GM19239 (cell line): ENCODE results near the gene LHX5.

Experiments used
- DNase-seq: peaks from one replicate; pipeline ENCODE4 v3.0.0; 2011; ENCODE audit warnings: low spot score; ENCODE audit not compliant: insufficient read length
- FAIRE-seq: peaks from 2 replicates; lab custom pipeline; 2011; peaks lifted over from hg19 to GRCh38; lab: Jason Lieb, UNC

Gene LHX5

GRCh38 chr12:113466454-113467141, 5.1 kb downstream of the LHX5 start:
- no peak for DNase-seq
- no peak for FAIRE-seq

DNA sequence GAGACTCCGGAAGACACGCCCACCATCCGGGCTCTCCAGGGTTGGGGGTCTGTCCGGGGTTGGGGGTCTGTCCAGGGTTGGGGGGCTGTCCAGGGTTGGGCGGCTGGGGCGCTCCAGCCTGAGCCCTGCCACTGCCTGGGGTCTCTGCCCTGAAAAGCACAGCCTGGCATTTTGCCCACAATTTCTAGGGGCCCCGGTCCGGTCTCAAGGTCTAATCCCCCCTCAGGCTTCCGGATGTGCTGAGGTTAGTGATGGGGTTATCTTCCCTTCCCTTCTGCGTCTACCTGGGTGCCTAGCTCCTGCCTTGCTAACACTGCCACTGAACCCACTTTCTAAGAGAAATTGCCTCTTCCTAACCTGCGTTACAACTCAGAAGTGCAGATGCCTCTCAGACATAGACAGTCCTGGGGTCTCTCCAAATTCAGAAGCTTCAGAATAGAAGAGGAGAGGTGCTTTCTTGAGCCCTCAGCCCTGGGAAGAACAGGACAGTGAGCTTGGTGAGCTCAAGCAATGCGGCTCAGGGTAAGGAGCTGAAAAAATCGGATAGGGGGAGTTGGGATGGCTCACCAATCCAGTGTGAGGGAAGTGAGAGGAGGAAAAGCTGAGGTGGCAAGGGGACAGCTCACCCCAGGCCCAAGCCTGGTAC, 5.7 kb downstream of the LHX5 start:
- FAIRE-seq (no peak), DNase-seq (no peak)

DNA sequence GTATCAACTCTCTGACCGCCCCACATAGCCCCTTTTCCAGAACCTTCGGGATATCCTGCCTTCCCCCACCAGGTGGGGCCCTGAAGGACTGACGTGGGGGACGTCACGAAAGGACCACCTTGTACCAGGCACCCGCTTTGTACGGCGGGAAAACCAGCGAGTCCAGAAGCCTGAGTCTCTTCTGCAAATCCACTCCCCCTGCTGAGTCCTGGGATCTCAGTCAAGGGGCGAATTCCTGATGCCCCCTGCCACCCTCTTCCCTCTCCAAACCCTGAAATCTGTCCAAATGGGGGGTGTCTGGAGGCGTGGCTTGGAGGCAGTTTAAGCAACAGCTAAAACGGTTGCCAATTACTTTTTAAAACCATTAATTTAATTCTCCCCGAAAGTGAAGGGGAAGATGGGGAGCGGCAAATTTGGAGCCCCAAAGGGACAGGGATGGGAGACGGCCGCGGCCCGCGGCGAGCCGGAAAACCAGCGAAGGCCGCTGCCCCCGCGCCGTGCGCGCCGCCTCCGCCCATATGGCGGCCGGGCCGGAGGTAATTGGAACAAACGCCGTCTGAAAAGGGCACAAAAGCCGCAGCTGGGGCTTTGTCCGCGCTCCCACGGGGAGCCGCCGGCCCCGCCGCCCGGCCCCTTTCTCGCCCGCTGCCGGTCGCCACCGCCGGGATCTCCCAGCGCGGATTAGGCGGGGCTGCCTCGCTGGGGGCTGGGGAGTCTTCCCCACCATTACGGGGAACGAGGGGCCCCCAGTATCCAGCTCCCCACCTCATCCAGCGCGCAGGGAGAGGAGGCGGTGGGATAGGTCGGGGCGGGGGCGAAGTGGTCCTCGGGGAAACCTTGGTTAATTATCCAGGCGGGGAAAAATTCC, 6.6 kb downstream of the LHX5 start:
- DNase-seq (no peak), FAIRE-seq (no peak)

- DNase-seq (no peak), FAIRE-seq (no peak)
These were observed 7.3 kb downstream of the LHX5 start for GRCh38 chr12:113464452-113464775.

DNA sequence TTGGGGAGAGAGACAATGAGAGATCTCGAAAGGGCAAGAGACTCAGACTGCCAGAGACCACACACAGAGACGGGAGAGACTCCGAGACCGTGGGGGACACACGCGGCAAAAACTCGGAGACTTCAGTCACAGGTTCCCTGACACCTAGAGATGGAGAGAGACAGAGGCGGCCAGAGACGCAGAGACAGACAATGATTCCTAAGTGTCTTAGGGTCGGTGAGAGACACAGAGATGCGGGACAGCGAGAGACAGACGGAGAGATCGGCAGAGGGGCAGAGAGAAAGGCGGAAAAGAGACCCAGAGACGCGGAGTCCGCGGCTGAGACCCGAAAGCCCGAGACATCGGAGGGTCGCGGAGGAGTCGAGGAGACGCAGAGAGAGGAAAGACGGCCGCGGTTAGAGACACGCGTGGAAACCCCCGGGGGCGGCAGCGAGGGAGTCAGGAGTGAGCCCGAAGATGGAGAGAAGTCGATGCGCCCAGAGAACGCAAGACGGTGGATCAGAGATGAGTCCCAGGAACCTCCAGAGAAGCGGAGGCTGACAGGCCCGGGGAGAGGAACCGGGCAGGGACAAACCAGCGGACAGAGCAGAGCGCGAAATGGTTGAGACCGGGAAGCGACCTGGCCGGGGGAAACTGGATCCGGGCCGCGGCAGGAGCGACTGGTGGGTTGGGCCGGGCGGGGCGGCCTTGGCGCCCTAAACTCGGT, 7.8 kb downstream of the LHX5 start:
- FAIRE-seq = no peak
- no peak for DNase-seq

GRCh38 chr12:113462998-113463745, 8.5 kb downstream of the LHX5 start:
- FAIRE-seq = no peak
- DNase-seq = no peak

DNA sequence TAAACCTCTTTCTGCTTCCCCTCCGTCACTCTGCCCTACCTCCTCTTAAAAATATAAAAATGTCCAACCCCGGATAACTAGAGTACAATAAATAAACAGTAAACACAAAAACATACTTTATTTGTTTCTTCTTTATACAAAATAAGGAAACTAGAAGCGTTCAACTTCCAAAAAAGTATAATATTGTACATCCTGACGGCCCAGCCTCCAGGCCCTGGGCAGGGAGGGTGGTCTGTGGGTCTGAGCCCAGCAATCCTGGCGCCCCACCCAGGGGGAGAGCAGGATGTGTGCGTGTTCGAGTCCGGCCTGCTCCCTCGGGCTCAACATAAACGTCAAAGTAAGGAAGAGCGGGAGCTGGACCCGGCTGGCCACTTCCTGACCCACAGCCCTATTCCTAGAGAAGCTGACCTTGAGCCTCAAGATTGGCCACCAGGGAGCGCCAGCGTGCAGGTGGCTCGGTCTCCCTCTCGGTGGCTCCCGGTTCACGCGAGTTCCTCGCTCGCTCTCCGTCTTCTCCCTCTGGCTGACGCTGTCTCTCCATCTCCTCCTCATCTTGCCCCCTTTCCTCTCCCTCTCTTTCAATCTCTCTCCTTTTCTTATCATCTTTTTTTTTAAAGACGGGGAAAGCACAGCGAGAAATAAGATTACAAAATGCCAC, 9.4 kb downstream of the LHX5 start:
- FAIRE-seq (peak; percentile 66), DNase-seq (peak; percentile 72)

DNA sequence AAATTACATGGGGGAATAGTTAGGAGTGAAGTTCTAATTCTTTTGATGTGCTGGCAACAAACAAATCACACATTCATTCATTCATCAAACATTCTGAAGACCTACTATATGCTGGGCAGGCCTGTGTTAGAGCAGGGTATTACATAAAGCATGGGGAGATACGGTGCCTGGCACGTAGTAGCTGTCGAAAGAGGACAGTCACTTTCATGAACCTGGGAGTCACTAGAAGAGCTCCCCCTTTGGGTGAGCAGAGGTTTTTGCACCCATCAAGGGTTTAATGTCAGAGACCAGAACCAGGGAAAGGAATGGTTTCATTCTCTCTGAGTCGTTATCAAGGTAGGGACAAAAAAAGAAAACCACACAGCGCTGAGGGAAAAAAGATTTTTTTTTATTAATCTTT, 10.0 kb downstream of the LHX5 start:
- FAIRE-seq (no peak), DNase-seq (no peak)

GRCh38 chr12:113459981-113460380, 11.7 kb downstream of the LHX5 start:
- no peak for FAIRE-seq
- no peak for DNase-seq

- DNase-seq = no peak
- no peak for FAIRE-seq
These were observed 14.0 kb downstream of the LHX5 start for GRCh38 chr12:113457710-113458109.

- no peak for FAIRE-seq
- DNase-seq = no peak
These were observed 14.5 kb downstream of the LHX5 start for GRCh38 chr12:113457185-113457584.

- DNase-seq = no peak
These were observed 14.9 kb downstream of the LHX5 start for GRCh38 chr12:113456761-113457160.

DNA sequence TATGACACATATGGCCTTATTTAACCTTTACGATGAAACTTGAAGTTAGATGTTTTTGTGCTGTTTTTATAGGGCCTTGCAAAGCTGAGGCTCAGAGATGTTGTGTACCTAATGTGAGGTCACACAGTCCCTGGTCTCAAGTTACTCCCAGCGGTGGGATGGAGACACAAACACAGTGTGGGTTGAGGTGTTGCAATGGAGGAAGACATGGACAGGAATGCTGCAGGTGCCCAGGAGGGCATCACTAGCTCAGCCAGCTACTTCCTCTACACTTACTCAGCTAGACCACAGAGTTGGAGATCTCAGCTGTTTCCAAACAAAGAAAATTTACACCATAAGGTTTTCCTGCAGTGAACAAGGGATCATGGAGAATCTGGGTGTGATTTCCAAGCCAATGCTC, 15.5 kb downstream of the LHX5 start:
- FAIRE-seq (no peak), DNase-seq (no peak)

More at GRCh38 chr12:113456761-113457160, 14.9 kb downstream of the LHX5 start:
- FAIRE-seq = no peak

GRCh38 chr12:113453330-113453729, 18.3 kb downstream of the LHX5 start:
- DNase-seq = no peak
- FAIRE-seq = no peak

GRCh38 chr12:113452458-113452857, 19.2 kb downstream of the LHX5 start:
- DNase-seq (no peak), FAIRE-seq (no peak)

DNA sequence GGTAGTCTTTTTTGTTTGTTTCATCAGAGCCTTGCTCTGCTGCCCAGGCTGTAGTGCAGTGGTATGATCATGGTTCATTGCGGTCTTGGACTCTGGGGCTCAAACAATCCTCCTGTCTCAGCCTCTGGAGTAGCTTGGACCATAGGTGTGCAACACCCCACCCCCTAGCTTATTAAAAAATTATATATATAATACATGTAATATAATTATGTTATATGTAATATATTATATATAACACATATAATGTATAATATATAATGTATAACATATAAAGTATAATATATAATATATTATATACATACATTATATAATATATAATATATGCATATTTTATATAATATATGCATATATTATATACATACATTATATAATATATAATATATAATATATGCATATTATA, 21.8 kb downstream of the LHX5 start:
- FAIRE-seq (no peak), DNase-seq (no peak)

GRCh38 chr12:113449299-113449698, 22.4 kb downstream of the LHX5 start:
- FAIRE-seq (no peak), DNase-seq (no peak)

DNA sequence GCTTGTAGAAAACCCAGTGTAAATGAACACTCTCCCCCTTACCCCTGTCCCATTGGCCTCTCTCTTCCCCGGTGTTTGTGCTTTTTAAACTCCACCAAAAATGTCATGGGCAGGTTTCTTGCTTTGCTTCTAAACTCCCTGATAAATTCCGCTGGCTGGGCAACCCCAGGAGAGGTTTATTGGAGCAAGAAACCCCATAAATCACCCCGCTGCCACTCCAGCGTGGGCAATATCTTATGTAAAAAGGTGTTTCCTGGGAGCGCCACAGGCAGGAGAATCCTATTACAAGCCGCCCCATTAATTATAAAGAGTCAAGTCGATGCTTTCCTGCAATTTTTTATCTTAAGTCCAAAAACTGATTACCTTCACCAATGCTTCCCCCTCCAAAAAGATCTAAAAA, 22.8 kb downstream of the LHX5 start:
- no peak for FAIRE-seq
- DNase-seq = no peak

DNA sequence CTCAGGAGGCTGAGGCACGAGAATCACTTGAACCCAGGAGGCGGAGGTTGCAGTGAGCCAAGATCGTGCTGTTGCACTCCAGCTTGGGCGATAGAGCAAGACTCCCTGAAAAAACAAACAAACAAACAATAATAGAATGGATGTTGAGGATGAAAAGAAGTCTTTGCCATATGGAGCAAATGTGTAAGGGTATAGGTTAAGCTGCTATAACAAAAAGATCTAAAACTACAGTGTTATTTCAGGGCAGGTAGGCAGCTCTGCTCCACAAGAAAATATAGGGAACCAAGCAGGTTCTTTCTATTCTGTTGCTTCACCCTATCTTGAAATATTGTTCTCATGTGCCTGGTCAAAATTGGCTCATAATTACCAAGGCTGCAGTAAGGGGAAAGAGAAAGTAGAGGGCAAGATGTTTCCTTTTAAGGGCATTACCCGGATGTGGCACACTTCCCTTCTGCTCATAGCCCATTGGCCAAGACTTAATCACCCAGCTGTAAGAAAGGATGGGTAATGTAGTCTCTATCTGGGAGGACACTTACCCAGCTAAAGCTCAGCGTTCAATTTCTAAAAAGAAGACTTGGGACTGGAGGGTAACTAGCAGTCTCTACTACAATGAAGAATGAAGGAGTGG, 26.0 kb downstream of the LHX5 start:
- FAIRE-seq (peak; percentile 67), DNase-seq (no peak)
